Ishikawa (cell line): ENCODE results near the gene GVQW3.

Source experiments
- CEBPB ChIP-seq: IDR thresholded peaks from 2 replicates; pipeline ENCODE4 v1.6.1; 2012
- CREB1 ChIP-seq: IDR thresholded peaks from 2 replicates; pipeline ENCODE4 v1.6.1; 2012; ENCODE audit warnings: low read depth
- EGR1 ChIP-seq: IDR thresholded peaks from 2 replicates; pipeline ENCODE4 v1.6.1; 2012
- EP300 ChIP-seq: IDR thresholded peaks from 2 replicates; pipeline ENCODE4 v1.6.1; 2012; ENCODE audit warnings: borderline replicate concordance
- NFIC ChIP-seq: IDR thresholded peaks from 2 replicates; pipeline ENCODE4 v1.6.1; 2012
- RAD21 ChIP-seq: IDR thresholded peaks from 2 replicates; pipeline ENCODE4 v1.6.1; 2012; ENCODE audit warnings: low read depth
- TAF1 ChIP-seq: IDR thresholded peaks from 2 replicates; pipeline ENCODE4 v1.6.1; 2012; ENCODE audit warnings: low read depth, mild to moderate bottlenecking
- TCF12 ChIP-seq: IDR thresholded peaks from 2 replicates; pipeline ENCODE4 v1.6.1; 2012; ENCODE audit warnings: low read depth
- TEAD4 ChIP-seq: IDR thresholded peaks from 2 replicates; pipeline ENCODE4 v1.6.1; 2012
- YY1 ChIP-seq: IDR thresholded peaks from 2 replicates; pipeline ENCODE4 v1.6.1; 2012; ENCODE audit warnings: low read depth
- ZBTB7A ChIP-seq: IDR thresholded peaks from 2 replicates; pipeline ENCODE4 v1.6.1; 2012; ENCODE audit warnings: low read depth
- TF ChIP-seq, protein P1 (sequence below): IDR thresholded peaks from 2 replicates; pipeline ENCODE4 v1.6.1; 2012; ENCODE audit warnings: low read depth, mild to moderate bottlenecking
- TF ChIP-seq, protein P2 (sequence below): IDR thresholded peaks from 2 replicates; pipeline ENCODE4 v1.6.1; 2012
- TF ChIP-seq, protein P3 (sequence below): IDR thresholded peaks from 2 replicates; pipeline ENCODE4 v1.6.1; 2012

Gene GVQW3

DNA sequence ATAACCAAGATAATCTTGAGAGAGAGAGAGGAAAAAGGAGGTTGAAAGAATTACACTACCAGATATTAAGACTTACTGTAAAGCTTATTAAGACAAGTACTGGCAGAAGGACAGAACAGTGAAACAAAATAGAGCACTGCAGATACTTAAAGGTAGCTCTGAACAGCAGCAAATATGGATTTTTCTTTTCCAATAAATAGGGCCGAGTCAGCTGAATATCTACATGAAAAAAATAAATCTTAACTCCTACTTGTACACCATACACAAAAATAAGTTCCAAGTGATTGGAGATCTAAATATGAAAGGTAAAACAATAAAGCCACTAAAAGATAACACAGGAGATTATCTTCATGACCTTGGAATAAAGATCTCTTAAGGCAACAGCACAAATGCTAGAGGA, 12.6 kb upstream of the GVQW3 start:
- no peak for TF ChIP-seq CREB1
- no peak for TF ChIP-seq ZBTB7A
- no peak for TF ChIP-seq YY1
- TF ChIP-seq EGR1 = no peak

DNA sequence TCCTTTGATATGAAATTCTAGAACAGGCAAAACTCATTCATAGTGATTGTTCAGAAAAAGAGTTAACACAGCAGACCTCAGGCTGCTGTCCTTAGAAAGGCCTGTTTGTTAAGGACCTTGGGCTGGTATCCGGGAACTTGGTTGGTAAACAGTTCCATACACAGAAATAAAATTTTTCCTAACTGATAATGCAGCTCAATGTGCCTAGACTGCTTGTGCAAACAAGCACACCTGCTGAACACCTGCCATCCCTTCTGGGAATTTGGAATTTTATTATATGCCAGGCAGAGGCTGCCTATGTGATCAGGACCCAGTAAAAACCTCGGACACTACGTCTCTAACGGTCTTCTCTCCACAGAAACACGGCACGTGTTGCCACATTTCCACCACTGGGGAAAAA, 11.7 kb upstream of the GVQW3 start:
- TF ChIP-seq, protein P1, sequence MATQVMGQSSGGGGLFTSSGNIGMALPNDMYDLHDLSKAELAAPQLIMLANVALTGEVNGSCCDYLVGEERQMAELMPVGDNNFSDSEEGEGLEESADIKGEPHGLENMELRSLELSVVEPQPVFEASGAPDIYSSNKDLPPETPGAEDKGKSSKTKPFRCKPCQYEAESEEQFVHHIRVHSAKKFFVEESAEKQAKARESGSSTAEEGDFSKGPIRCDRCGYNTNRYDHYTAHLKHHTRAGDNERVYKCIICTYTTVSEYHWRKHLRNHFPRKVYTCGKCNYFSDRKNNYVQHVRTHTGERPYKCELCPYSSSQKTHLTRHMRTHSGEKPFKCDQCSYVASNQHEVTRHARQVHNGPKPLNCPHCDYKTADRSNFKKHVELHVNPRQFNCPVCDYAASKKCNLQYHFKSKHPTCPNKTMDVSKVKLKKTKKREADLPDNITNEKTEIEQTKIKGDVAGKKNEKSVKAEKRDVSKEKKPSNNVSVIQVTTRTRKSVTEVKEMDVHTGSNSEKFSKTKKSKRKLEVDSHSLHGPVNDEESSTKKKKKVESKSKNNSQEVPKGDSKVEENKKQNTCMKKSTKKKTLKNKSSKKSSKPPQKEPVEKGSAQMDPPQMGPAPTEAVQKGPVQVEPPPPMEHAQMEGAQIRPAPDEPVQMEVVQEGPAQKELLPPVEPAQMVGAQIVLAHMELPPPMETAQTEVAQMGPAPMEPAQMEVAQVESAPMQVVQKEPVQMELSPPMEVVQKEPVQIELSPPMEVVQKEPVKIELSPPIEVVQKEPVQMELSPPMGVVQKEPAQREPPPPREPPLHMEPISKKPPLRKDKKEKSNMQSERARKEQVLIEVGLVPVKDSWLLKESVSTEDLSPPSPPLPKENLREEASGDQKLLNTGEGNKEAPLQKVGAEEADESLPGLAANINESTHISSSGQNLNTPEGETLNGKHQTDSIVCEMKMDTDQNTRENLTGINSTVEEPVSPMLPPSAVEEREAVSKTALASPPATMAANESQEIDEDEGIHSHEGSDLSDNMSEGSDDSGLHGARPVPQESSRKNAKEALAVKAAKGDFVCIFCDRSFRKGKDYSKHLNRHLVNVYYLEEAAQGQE = no peak
- TF ChIP-seq ZBTB7A = no peak
- TF ChIP-seq EGR1 = no peak
- TF ChIP-seq CREB1 = no peak
- TF ChIP-seq, protein P2, sequence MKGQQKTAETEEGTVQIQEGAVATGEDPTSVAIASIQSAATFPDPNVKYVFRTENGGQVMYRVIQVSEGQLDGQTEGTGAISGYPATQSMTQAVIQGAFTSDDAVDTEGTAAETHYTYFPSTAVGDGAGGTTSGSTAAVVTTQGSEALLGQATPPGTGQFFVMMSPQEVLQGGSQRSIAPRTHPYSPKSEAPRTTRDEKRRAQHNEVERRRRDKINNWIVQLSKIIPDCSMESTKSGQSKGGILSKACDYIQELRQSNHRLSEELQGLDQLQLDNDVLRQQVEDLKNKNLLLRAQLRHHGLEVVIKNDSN = no peak
- no peak for TF ChIP-seq TCF12
- TF ChIP-seq CEBPB = no peak

DNA sequence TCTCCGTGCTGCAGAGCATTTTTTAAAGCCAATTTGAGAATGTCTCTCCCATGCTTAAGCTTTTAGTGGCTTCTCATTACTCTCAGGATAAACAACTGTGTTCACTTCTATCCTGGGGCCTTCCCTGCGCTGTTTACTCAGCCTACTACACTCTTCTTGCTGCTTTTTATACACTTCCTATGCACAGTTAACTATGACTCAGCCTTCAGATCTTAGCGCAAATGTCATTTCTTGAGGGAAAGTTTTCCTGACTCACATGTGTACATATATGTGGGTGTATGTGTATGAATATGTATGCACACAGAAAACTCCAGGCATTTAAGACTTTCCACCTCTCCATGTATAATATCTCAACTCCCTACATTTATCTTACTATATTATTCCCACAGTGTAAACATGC, 10.0 kb upstream of the GVQW3 start:
- no peak for TF ChIP-seq EGR1
- no peak for TF ChIP-seq NFIC
- no peak for TF ChIP-seq YY1
- TF ChIP-seq EP300 = no peak
- TF ChIP-seq CREB1 = no peak
- no peak for TF ChIP-seq CEBPB

DNA sequence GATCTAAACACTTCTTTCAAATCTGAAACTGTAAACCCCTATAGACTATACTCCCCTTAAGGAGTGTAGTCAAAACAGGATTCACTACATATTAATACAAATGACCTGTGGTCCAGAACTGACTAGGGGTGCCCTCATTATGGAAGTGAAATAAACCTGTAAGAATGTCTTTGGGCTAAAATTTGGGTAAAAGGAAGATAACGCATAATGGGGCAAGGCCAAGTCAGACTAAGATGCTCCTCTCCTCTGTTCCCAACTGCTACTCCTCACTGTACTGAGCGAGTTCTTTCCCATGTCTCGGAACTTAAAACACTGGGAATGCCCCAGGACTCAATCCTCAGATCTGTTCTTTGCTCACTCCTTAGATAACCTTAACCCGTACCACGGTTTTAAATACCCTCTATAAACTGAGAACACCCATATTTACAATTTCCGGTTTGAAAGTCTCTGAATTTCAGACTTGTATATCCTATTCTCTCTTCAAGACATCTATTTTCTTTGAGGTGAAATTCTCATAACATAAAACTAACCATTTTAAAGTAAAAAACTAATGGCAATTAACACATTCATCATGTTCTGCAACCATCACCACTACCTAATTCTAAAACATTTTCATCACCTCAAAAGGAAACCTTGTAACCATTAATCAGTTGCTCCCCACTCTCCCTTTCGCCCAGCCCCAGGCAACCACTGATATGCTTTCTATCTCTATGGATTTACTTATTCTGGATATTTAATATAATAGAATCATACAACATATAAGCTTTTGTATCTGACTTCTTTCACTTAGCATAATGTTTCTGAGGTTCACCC, 4.2 kb upstream of the GVQW3 start:
- TF ChIP-seq, protein P2 = no peak
- TF ChIP-seq TCF12 = no peak
- TF ChIP-seq TEAD4 = no peak
- no peak for TF ChIP-seq EGR1
- TF ChIP-seq YY1 = no peak

DNA sequence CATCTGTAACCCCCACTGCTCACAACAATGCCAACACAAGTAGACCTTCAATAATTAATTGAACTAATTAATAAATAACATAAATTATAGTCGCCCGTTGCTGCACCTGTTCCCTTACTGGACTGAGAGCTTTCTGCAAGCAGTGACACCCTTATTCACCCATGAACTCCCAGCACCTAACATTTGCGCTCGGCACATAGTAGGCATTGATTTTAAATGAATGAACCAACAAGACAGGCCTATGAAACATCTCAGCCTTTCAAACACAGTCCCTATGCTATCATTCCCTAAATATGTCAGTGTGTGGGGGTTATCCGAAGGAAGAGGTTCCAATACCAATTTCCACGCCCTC, 1.3 kb upstream of the GVQW3 start:
- TF ChIP-seq RAD21 (no peak), CEBPB (no peak), TEAD4 (no peak), CREB1 (no peak), TAF1 (no peak)
- TF ChIP-seq, protein P3, sequence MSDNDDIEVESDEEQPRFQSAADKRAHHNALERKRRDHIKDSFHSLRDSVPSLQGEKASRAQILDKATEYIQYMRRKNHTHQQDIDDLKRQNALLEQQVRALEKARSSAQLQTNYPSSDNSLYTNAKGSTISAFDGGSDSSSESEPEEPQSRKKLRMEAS = no peak
- TF ChIP-seq, protein P2 = no peak
- TF ChIP-seq, protein P1 = no peak

DNA sequence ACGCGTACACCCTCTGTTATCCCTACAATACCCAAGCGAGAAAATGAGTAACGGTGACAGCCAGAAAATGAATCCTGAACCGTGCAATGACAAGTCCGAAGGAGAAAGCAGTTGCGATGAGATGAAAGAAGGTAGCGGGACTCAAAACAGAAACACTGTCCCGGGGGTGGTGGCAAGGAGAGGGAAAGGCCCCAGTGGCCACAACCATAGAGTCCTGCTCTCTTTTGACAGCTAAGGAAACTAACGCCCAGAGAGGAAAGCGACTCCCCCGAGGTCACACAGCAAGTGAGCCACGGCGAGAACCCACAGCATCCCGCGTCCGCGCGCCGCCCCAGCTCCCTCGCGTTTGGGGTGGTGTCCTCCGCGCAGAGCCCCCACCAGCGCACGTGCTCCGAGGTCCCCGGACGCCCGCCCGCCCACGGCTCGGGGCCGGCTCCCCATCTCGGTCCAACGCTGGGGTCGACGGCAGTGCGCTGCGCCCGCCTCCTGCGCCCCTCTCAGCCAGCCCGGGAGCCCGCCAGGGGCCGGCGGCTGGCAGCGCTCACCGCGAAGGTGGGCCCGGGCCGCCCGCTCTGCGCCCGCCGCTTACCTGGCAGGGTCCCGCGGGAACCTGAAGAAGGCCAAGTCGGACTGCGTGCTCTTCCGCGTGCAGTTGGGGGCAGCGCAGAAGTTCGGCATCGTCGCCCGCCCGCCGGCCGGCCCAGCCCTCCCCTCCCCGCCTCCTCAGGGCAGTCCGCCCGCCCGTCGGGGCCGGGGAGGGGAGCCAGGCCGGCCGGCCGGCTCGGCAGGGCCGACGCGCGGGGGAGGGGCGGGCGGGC, 755 bp upstream of the GVQW3 start:
- TF ChIP-seq, protein P3 = peak; percentile 76
- no peak for TF ChIP-seq TCF12
- TF ChIP-seq, protein P2 = 0 out of 2 replicates have a peak, but pooled peaks have one; percentile 1
